Stimulated activated CD8-positive, alpha-beta memory T cell treated with anti-CD3 and anti-CD28 coated beads, Interleukin-4, amount 100 ng/mL, for 1 hour (primary cell): ENCODE data around the gene S1PR1.
"Not testable (repeated sequence)": the region's sequence is repeated elsewhere in the genome, so short reads cannot be mapped to it uniquely, and the experiment has no call there.

Experiments
- DNase-seq, 2 donors: peaks; one replicate each; pipeline ENCODE4 v3.0.0-alpha.2; 2020; ENCODE audit warnings: low read depth in 2 of 2, low spot score in 1 of 2

Gene S1PR1

DNA sequence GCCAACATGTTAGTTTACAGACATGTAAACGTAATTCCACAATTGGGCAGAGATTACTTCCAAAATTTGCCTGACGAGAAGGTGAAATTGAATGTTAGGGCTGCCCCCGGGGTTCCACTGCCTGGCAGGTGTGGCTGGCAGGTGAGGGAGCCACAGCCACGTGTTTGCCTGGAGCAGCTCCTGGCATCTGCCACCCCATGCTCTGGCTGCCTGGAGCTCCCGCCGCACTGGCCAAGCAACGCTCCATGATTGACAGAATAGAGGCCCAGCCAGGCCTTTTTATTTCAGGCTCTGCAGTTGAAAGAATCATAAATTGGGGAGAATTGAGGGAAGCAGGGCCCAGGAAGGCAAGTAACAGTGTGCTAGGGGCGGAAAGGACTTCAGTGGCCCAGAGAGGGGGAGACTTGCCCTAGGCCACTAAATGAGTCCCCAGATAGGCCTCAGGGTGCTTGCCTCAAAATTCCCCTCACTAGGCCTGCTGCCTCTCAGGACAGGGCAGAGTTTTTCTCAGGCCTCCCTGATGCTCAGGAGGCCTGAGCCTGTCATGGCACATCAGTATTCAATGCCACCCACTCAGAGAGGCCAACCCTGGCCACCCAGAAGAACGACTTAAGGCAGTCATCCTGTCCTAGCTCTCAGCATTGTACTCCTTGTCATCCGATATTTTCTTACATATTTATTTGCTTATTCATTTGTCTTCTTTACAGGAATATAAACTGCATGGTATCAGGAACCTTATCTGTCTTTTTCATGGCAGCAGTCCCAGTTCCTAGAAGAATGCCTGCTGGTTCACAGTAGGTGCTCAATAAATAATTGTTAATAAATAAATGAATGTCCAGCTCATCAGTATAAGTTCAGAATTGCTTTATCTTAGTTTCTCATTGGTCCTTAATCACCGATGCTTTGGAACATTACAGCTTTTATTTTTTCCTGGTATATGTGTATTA is 16.6 kb upstream of the S1PR1 start:
- no peak for DNase-seq

DNA sequence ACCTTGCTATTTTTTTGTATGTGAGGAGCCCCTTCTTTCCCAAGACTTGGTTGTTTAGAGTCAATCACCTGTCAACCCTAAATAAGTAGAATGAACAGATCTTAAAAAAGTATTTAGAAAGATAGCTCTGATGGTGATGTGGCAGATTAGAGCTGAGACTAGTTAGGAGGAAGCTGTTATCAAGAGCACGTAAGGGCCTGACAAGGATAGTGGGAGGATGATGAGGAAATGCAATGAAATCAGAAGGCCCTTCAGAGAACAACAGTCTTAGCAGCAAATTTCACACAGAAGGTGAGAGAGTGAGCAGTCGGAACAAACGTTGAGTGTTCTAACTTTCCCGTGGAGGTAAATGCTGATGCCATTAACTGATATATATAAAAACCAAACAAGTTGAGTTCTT is 15.9 kb upstream of the S1PR1 start:
- DNase-seq: no peak

DNA sequence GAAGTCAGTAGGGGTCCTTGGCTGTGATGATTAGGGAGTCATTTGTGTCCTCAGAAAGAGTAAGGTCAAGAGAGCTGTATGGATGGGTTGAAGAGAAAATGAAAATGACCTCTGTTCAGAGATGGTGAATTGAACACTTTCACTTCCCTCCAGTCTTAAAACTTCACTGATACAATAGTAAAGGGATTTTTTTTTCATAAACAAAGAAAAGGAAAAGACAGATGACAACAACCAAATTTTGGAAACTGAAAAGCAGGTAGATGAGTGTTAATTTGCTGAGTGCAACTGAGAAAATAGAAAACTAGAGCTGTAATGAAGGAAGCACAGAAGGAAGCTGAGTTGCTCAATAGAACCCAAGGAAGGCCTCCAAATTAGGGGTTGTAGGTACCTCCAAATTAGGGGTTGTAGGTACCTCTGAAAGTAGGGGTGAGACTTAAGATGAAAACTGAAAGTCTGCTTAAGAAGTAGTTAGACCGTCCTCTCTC is 14.8 kb upstream of the S1PR1 start:
- DNase-seq: no peak

DNA sequence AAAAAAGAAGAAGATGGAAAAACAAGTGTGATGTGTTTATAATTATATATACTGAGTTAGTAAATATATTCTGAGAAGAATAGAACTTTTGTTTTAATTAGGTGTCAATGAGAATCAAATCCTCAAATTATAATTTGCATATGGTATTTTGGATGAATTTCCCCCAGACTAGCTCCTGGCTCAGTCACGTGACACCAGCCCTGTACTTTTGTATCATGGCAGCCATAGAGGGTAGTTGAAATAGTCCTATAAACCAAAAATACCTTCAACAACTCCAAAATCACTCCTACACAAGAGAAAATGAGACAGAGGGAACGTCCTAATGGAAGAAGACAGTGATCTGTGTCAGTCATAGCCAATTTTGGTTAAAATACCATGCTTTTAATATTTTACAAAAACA is 9.0 kb upstream of the S1PR1 start:
- no peak for DNase-seq

DNA sequence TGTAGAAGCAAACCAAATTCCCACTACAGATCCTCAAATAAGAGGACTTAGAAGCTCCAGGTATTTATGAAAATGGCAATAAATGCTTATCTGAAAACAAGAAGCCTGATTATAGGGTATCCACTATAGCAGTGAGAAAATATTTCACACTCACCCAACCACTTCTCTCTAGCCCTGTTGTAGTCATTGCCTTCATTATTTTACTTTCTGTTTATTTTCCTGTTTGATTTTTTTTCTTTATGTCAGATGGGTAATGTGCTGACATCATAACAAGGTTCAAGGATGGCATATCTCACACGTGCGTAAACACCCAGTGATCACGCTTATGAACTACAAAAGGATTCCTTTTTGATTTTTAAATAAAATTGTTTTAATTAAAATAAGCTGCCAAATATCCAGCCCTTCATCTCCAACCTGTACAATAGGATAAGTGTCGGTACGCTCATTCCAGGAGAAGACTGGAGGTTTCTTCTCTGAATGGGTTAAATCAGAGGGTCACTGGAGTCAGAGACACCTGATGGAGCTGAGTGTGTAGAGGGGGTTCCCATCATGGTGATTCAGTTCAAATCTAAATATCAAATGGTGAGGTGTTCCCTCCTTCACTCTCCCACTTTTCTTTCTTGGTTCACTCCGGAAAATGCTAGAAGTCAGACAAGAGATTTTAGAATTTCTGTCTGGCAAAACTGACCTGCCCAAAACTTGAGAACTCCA is 8.2 kb upstream of the S1PR1 start:
- DNase-seq: no peak

DNA sequence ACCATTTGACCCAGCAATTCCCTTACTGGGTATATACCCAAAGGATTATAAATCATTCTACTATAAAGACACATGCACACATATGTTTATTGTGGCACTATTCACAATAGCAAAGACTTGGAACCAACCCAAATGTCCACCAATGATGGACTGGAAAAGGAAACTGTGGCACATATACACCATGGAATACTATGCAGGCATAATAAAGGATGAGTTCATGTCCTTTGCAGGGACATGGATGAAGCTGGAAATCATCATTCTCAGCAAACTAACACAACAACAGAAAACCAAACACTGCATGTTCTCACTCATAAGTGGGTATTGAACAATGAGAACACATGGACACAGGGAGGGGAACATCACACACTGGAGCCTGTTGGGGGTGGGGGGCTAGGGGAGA is 4.6 kb upstream of the S1PR1 start:
- DNase-seq: not testable (repeated sequence)

DNA sequence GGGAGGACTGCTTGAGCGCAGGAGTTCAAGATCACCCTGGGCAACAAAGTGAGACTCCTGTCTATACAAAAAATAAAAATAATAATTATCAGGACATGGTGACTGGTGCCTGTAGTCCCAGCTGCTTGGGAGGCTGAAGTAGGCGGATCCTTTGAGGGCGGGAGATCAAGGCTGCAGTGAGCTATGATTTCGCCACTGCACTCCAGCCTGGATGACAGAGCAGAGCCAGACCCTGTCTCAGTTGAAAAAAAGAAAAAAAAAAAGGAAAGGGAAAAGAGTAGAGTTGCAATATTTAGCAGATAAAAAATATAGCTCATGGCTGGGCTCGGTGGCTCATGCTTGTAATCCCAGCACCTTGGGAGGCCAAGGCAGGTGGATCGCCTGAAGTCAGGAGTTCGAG is 3.3 kb upstream of the S1PR1 start:
- no peak for DNase-seq

DNA sequence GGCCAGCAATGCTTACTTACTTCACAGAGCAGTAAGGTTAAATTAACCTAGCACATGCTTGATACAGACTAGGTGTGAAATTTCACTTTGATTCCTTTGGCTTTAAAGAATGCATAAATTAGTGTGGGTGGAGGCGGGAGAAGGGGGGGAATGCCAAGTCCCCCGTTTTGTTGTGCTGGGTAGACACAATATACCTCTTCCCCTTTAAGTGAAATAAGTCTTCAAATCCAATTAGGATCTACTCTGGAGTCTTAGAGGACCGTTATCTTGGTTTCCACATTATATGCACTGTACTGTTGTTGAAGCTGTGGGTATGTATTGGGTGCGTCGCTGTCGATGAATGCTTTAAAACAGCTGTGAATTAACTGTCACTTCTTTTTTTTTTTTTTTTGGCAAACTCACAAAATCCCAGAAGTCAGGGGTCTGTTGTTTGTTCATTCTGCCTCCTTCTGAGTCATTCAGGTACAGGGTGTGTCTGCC is 1.6 kb upstream of the S1PR1 start:
- DNase-seq: no peak

DNA sequence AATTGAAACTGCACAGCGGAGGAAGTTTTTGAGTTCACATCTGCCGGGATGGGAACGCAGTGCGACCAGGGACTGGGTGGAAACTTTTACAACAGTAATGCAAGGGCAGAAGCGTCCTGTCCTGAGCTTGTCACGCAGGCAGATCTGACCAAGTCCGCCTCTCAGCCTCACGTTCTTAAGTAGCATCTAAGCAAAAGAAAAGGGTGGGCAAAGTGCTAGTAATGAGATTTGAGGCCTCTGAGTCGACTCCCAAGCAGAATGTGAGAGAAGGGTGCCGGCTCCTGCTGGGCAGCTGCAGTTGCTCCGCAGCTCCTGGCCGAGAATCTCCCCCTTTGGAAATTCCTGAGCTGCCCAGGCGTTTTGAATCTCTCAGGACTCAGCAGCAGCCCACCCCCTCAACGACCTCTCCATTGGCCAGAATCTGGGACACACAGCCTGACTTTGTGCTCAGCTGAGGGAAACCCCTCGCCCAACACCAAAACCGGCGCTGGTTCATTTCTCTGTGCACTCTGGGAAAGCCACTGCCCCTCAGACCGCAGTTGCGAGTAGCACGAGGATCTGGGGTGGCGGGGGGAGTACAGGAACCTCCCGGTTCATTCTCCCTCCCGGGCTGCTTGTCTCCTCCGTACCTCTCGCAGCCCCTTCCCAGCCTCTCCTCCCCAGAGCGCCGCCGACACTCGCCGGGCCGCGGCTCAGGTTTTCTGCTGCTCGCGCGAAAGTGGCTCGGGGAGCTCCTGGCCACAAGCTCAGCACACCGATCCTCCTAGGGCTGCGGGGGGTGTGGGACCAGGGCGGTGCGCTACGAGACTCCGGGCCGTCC is 913 bp upstream of the S1PR1 start:
- DNase-seq: no peak

DNA sequence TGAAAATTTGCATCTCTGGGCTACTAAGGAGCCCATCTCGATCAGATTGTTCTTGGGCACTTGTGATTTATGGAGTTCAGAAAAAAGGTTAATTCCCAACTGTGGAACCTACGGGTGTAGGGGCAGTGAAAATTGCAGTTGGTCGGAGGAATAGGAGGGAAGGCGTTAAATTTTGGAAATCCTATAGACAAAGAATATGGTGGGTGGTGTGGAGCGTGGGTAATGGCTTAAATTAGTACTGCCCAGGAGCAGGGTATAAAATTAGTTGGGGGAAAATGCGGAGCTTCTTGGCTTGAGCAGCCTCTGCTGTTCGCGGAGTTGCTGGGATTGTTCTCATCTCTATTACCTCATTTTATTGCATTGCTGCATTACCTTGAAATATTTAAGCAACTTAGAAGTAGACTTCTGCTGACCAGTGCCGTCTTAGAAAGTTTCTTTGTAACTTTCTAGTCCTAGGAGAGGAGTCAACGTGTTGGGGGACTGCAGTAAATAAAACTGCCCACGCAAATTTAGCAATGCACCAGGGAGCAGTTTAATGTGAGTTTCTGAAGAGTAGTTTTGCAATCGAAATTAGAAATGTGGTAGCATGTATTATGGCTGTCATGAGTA is 514 bp downstream of the S1PR1 start:
- DNase-seq: no peak

DNA sequence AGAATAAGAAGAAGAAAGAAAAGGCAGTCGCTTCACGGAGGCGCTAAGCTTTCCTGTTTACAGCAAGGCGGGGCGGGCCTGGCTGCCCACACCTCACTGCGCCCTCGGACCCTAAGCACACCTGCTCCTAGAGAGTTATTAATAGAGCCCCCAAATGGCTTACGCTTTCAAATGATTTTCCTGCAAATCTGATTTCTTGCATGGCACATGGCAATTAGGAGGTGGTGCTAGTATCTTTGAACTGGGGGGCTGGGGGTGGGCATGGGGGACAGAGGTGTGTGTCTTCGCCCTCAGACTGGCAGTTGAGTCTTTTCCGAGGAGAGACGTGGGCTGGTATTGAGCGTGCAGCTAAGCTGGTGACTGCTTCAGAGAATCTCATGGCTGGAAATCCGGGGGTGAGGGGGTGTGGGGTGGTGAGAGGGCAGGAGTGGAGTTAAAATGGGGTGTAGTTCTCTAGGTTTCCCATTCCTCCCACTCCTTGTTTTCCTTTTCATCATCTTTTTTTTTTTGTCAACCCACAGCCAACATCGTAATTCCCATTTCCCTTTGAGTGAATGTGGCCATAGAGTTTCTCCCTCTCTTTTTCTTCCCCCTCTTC is 1.3 kb downstream of the S1PR1 start:
- DNase-seq: no peak

DNA sequence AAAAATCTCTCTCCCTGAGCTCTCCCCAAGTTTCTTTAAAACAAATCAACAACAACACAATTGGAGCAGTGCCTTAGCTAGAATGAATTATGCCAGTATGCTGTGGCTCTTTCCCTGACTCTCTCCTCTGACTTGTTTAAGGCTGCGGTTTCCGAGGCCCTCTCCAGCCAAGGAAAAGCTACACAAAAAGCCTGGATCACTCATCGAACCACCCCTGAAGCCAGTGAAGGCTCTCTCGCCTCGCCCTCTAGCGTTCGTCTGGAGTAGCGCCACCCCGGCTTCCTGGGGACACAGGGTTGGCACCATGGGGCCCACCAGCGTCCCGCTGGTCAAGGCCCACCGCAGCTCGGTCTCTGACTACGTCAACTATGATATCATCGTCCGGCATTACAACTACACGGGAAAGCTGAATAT is 1.9 kb downstream of the S1PR1 start:
- DNase-seq: peak; percentile 77 to 79

DNA sequence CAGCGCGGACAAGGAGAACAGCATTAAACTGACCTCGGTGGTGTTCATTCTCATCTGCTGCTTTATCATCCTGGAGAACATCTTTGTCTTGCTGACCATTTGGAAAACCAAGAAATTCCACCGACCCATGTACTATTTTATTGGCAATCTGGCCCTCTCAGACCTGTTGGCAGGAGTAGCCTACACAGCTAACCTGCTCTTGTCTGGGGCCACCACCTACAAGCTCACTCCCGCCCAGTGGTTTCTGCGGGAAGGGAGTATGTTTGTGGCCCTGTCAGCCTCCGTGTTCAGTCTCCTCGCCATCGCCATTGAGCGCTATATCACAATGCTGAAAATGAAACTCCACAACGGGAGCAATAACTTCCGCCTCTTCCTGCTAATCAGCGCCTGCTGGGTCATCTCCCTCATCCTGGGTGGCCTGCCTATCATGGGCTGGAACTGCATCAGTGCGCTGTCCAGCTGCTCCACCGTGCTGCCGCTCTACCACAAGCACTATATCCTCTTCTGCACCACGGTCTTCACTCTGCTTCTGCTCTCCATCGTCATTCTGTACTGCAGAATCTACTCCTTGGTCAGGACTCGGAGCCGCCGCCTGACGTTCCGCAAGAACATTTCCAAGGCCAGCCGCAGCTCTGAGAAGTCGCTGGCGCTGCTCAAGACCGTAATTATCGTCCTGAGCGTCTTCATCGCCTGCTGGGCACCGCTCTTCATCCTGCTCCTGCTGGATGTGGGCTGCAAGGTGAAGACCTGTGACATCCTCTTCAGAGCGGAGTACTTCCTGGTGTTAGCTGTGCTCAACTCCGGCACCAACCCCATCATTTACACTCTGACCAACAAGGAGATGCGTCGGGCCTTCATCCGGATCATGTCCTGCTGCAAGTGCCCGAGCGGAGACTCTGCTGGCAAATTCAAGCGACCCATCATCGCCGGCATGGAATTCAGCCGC is 2.5 kb downstream of the S1PR1 start:
- no peak for DNase-seq

DNA sequence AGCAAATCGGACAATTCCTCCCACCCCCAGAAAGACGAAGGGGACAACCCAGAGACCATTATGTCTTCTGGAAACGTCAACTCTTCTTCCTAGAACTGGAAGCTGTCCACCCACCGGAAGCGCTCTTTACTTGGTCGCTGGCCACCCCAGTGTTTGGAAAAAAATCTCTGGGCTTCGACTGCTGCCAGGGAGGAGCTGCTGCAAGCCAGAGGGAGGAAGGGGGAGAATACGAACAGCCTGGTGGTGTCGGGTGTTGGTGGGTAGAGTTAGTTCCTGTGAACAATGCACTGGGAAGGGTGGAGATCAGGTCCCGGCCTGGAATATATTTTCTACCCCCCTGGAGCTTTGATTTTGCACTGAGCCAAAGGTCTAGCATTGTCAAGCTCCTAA is 3.2 kb downstream of the S1PR1 start:
- DNase-seq: no peak

DNA sequence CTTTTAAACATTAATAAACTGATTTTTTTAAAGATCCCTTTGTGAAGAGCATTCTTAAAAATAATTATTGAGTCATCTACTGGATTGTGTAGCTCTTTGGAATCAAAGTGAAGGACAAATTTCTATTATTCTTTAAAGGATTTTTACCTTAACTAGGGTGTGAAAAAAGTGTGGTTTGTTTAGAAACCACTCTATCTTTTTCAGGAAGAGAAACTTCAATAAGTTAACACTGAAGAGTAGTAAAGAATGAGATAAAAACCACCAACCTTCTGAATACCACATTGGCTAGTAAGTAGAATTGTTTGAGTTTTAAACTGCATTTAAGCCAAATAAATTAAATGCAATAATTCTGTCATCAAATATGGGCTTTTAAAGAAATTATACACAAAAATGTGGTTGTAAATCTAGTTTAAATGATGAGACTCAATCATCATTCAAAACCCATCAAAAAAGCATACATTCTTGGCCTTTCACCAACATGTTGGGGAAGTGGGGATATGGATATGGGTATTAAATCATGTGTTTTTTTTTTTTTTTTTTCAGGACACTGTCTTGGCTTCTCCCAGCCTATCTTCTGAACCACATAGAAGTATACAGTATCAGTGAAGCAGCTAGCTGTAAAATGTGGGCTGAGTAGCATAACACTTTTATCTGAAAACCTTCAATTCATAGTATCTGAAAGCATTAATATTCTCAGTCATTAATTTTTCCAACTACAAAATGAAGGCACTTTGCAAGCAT is 4.8 kb downstream of the S1PR1 start:
- DNase-seq: no peak

DNA sequence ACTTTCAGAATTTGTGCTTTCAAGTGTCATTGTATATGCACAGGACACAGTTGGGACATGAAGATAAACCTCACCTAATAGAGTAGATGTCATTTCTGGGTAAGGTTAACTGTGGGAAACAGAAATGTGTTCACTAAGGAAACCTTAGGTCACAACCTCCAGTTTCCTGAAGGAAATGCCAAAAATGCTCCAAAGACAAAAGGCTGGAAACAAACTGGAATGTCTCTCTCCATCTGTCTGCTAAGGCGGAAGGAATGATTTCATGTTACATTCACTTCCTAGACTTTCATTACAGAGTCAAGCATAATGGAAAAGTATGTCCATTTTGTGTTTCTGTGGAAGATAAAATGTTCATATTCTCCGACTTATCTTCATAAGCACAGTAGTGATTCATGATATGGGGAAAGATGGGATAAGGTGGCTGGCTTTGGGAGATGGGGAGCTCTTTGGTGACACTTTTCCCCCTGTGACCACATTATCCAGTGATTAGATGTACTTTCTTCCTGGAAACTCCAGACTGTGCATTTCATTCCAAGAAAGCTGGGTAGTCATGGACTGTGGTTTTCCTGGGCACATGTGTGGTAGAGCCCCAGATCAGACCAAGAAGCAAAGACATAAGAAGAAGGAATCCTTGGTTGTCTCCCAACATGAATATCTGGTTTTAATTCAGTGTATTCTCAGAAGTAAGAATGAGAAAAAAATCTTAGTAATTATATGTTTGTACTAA is 5.7 kb downstream of the S1PR1 start:
- DNase-seq: no peak

DNA sequence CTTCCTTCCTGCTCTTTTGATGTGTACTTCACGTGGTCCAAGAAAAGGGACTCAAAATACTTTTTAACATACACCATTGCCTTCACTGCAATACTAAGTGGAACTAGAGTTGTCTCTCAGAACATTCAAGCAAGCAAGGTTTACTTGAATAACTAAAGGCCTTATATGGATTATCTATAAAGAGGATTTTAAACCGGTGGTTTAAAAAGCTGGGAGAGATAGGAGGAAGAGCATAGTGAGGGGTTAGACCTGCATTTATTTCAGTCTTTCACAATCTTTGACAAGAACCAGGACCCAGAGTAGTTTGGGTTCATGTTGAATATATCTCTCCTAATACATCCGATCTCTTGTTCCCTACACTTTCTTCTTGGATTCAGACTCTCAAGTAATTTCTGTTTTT is 6.9 kb downstream of the S1PR1 start:
- no peak for DNase-seq

DNA sequence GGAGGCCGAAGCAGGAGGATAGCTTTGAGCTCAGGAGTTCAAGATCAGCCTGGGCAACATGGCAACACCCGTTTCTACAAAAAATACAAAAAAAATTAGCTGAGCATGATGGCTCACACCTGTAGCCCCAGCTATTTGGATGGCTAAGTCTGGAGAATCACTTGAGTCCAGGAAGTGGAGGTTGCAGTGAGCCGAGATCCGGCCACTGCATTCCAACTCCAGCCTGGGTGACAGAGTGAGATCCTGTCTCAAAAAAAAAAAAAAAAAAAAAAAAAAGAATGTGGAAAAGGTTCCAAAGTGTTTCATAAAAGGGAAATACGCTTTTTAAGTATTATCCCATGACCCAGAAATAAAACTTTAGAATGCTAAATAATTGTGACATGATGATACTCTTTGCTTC is 8.0 kb downstream of the S1PR1 start:
- no peak for DNase-seq
